ENCODE measurements around the gene PDE10A.

- no peak for TF ChIP-seq MAX (CRISPR knock-in tag; IDR thresholded peaks at IDR 0.05)
- no peak for TF ChIP-seq E2F1 (CRISPR knock-in tag; IDR thresholded peaks at IDR 0.05)
- TF ChIP-seq ESRRA (CRISPR knock-in tag; IDR thresholded peaks at IDR 0.05; ENCODE audit: borderline replicate concordance): no peak
- TF ChIP-seq ATF3 (CRISPR knock-in tag; conservative IDR thresholded peaks at IDR 0.05): no peak
- no peak for TF ChIP-seq PREB (CRISPR knock-in tag; IDR thresholded peaks at IDR 0.05; ENCODE audit: borderline replicate concordance)
- no peak for TF ChIP-seq ATF2 (CRISPR knock-in tag; IDR thresholded peaks at IDR 0.05; ENCODE audit: borderline replicate concordance, low read depth)
- TF ChIP-seq MLX (CRISPR knock-in tag; IDR thresholded peaks at IDR 0.05): no peak
- TF ChIP-seq E2F4 (CRISPR knock-in tag; IDR thresholded peaks at IDR 0.05; ENCODE audit: borderline replicate concordance, low read depth): no peak
- TF ChIP-seq CTCF (IDR thresholded peaks at IDR 0.05): no peak
- TF ChIP-seq TCF7 (CRISPR knock-in tag; IDR thresholded peaks at IDR 0.05; ENCODE audit: low read depth): no peak
- TF ChIP-seq ERG (CRISPR knock-in tag; IDR thresholded peaks at IDR 0.05): no peak
Measured at GRCh38 chr6:165588515-165588914, 74.5 kb downstream of the PDE10A start.

Data from WTC11 (cell line).